GM12878 (cell line): ENCODE data around the gene SLC25A11. TPM values are rescaled to one million over a fixed set of nuclear protein-coding genes. Genes with fewer than 3 reads are reported as not detected.

ENCODE experiments used
- ATAC-seq: fragments of 200-7000 bp; cut with Tn5 transposase; 3 replicates; pipeline ENCODE4 v1.9.1; 2020; ENCODE audit warnings: mild to moderate bottlenecking, moderate library complexity
- BruUV-seq: library from RNA; stranded (reverse); fragments of 400-500 nt; replicated peaks from 2 replicates; lab custom pipeline; 2021; lab: Mats Ljungman, UMichigan
- CTCF ChIA-PET: fragments of 300-600 bp; sonication (Branson Sonifier 250); formaldehyde crosslinking; extraction: SDS; loops from one replicate; lab custom pipeline; 2021; ENCODE audit warnings: inconsistent platforms; lab: Yijun Ruan, JAX
- POLR2A ChIA-PET: fragments of 350-600 bp; formaldehyde crosslinking; extraction: SDS; loops from one replicate; lab custom pipeline; 2021; ENCODE audit warnings: inconsistent platforms; lab: Charles Lee
- RAD21 ChIA-PET: fragments of 300-600 bp; sonication (Branson Sonifier 250); formaldehyde crosslinking; loops from one replicate; lab custom pipeline; 2023; ENCODE audit warnings: antibody characterized with exemption; ENCODE audit not compliant: unreplicated experiment; lab: Charles Lee
- SMC1A ChIA-PET: fragments of 300-600 bp; sonication (Branson Sonifier 250); formaldehyde crosslinking; loops from one replicate; lab custom pipeline; 2023; ENCODE audit not compliant: unreplicated experiment, uncharacterized antibody; lab: Charles Lee
- DNase-seq: peaks from one replicate; pipeline ENCODE4 v3.0.0-alpha.2; 2011; ENCODE audit warnings: low read depth, low spot score
- FAIRE-seq: peaks from 3 replicates; lab custom pipeline; 2011; peaks lifted over from hg19 to GRCh38; lab: Jason Lieb, UNC
- H2AFZ ChIP-seq: 2 replicates; pipeline ENCODE4 v1.6.0; 2011; ENCODE audit warnings: low read depth, low read length, control low read depth; ENCODE audit not compliant: control insufficient read depth
- H3K27ac ChIP-seq: 2 replicates; pipeline ENCODE4 v1.5.1; 2011; ENCODE audit warnings: control low read depth; ENCODE audit not compliant: control insufficient read depth, insufficient read depth
- H3K27me3 ChIP-seq, 2 experiments: replicated peaks in 1 of 2; 2 replicates each; pipeline versions ENCODE4 v1.6.0 to v1.6.1; 2011; ENCODE audit warnings: low read length in 1 of 2; ENCODE audit not compliant: control insufficient read depth in 2 of 2, insufficient read depth in 2 of 2
- H3K36me3 ChIP-seq, 2 experiments: 2 replicates each; pipeline ENCODE4 v1.5.1; 2011; ENCODE audit warnings: low read length in 1 of 2; ENCODE audit not compliant: control insufficient read depth in 2 of 2, insufficient read depth in 2 of 2
- H3K4me1 ChIP-seq: 2 replicates; pipeline ENCODE4 v1.6.1; 2011; ENCODE audit warnings: mild to moderate bottlenecking, low read length, moderate library complexity, mixed read lengths; ENCODE audit not compliant: control insufficient read depth, insufficient read depth
- H3K4me2 ChIP-seq: 2 replicates; pipeline ENCODE4 v1.6.0; 2011; ENCODE audit warnings: control low read depth; ENCODE audit not compliant: control insufficient read depth, insufficient read depth
- H3K4me3 ChIP-seq: fragments of 200-600 bp; sonication (generic); 2 replicates; pipeline ENCODE4 v1.5.1; 2016
- H3K79me2 ChIP-seq: 2 replicates; pipeline ENCODE4 v1.6.0; 2011; ENCODE audit warnings: low read length; ENCODE audit not compliant: control insufficient read depth, insufficient read depth
- H3K9ac ChIP-seq: 2 replicates; pipeline ENCODE4 v1.8.0; 2011; ENCODE audit warnings: low read length, control low read depth, mixed read lengths; ENCODE audit not compliant: control insufficient read depth, insufficient read depth
- H3K9me3 ChIP-seq: replicated peaks from 3 replicates; pipeline ENCODE4 v1.5.1; 2011; ENCODE audit warnings: mild to moderate bottlenecking, low read length; ENCODE audit not compliant: control insufficient read depth, insufficient read depth
- H4K20me1 ChIP-seq: 2 replicates; pipeline ENCODE4 v1.6.0; 2011; ENCODE audit not compliant: control insufficient read depth, insufficient read depth
- CREB1 ChIP-seq: IDR thresholded peaks from 2 replicates; pipeline ENCODE4 v1.6.1; 2012; ENCODE audit warnings: low read depth, mild to moderate bottlenecking, inconsistent platforms
- CUX1 ChIP-seq: IDR thresholded peaks from 2 replicates; pipeline ENCODE4 v1.6.1; 2012; ENCODE audit warnings: improper control_type of control experiment, low read depth, low read length; ENCODE audit not compliant: insufficient replicate concordance
- E2F8 ChIP-seq: fragments of 450-650 bp; IDR thresholded peaks from 2 replicates; pipeline ENCODE4 v1.6.1; 2018; ENCODE audit warnings: mild to moderate bottlenecking, low read depth, moderate library complexity; ENCODE audit not compliant: partially characterized antibody
- KDM1A ChIP-seq: fragments of 200-600 bp; sonication (generic); IDR thresholded peaks from 2 replicates; pipeline ENCODE4 v1.6.1; 2016; ENCODE audit warnings: borderline replicate concordance
- PAX5 ChIP-seq: IDR thresholded peaks from 2 replicates; pipeline ENCODE4 v1.6.1; 2011; ENCODE audit warnings: low read depth, low read length, borderline replicate concordance
- SRF ChIP-seq, 2 experiments: IDR thresholded peaks; 2 replicates each; pipeline ENCODE4 v1.6.1; 2011; ENCODE audit warnings: low read depth in 2 of 2, low read length in 2 of 2, mild to moderate bottlenecking in 1 of 2, moderate library complexity in 1 of 2
- TBL1XR1 ChIP-seq: IDR thresholded peaks from 2 replicates; pipeline ENCODE4 v1.6.1; 2012; ENCODE audit warnings: low read depth, low read length, improper control_type of control experiment
- ZNF592 ChIP-seq: fragments of 450-650 bp; IDR thresholded peaks from 2 replicates; pipeline ENCODE4 v1.6.1; 2017; ENCODE audit warnings: mild to moderate bottlenecking, moderate library complexity
- WGBS: methylation state at CpG from one replicate; pipeline ENCODE4 v1.1.6; 2016; ENCODE audit warnings: low lambda C conversion rate; ENCODE audit not compliant: insufficient replicate concordance, insufficient coverage; ENCODE audit errors: missing lambda C conversion rate; 5-methylcytosine and 5-hydroxymethylcytosine counted together
- in situ Hi-C: fragments of 300-500 bp; cut with MboI; formaldehyde crosslinking; loops from 9 replicates; pipeline ENCODE4 v1.14.3; 2018; ENCODE audit warnings: mixed read lengths
- intact Hi-C: fragments of 100-400 bp; cut with micrococcal nuclease; formaldehyde crosslinking; loops from one replicate; pipeline ENCODE4 v1.14.2; 2022; ENCODE audit not compliant: unreplicated experiment
- polyA plus RNA-seq, 11 experiments: library from polyadenylated mRNA; depleted of rRNA in 4 of 11; unstranded in 6 of 11; stranded (reverse) in 5 of 11; fragments of >200 nt; fragmentation: Nextera tagmentation in 4 of 11; fragmentation: Illumina TruSeq in 1 of 11; extraction: Ambion mirVana in 4 of 11; extraction: Trizol in 1 of 11; gene quantifications; 1 replicate in 1 of 11; 2 replicates in 10 of 11; pipeline versions ENCODE4 v1.2.1 to v1.2.3, GENCODE V29; 2011 to 2016; ENCODE audit warnings: inconsistent platforms in 2 of 11, missing spikeins in 2 of 11, low read depth in 1 of 11
- total RNA-seq, 4 experiments: library from RNA; depleted of rRNA in 3 of 4; stranded (reverse); fragments of >200 nt in 3 of 4; fragmentation: Illumina TruSeq in 1 of 4; extraction: Trizol in 1 of 4; gene quantifications; 2 replicates each; pipeline versions ENCODE4 v1.2.1 to v1.2.3, GENCODE V29; 2013 to 2021

The SLC25A11 gene
- total and polyA plus RNA-seq, 10 of the 15 experiments (the other 5 are each of a cell fraction or from before 2014, with no cell fraction given) = 5.8 to 142 (median 65.0) TPM

- ChIA-PET SMC1A (interaction anchor here (0.8 kb wide), 1 partner anchor 9 kb away, joined by 4 read pairs; no protein-coding TSS in a partner anchor), RAD21 (interaction anchor here (0.5 to 0.9 kb wide), 2 partner anchors 22 to 159 kb away, joined by 3 read pairs; no protein-coding TSS in a partner anchor), POLR2A (interaction anchor here (0.5 to 0.6 kb wide), 3 partner anchors 9 to 144 kb away, joined by 3 to 6 read pairs (median 3); no protein-coding TSS in a partner anchor), CTCF (interaction anchor here (1.0 to 1.3 kb wide), 3 partner anchors 12 to 332 kb away, joined by 3 read pairs; partner anchors contain the start of gene SLC25A11)
- Histone ChIP-seq H3K79me2 (no peaks in the 10 kb centered on the region), H3K4me3 (peak within 1 kb of the TSS; percentile 35; the same call in 1 of the 2 replicates), H2AFZ (peak within 1 kb of the TSS; percentile 71), H4K20me1 (no peaks in the 10 kb centered on the region), H3K4me2 (peak within 1 kb of the TSS; percentile 91), H3K4me1 (peaks cover 20% of the 10 kb centered on the region), H3K9ac (peak within 1 kb of the TSS; percentile 29), H3K9me3 (no peaks in the 10 kb centered on the region; the same call in 2 of the 3 replicates), H3K27me3 (no peaks in the 10 kb centered on the region; a peak in 1 of 4 replicates), H3K36me3 (peaks cover 0 to 9% of the 10 kb centered on the region in 2 experiments; a peak in 3 of 4 replicates), H3K27ac (no peak within 1 kb of the TSS)
- in situ Hi-C loops = no loop called here
- DNase-seq (no peak), FAIRE-seq (no peak), ATAC-seq (peak; percentile 39)
- intact Hi-C loops = loop anchor here (5.0 kb wide), 1 partner anchor 167 kb away; the partner anchor contains the start of gene MED11
- WGBS = 13% methylated on average over 52 of the region's 60 CpGs
- no TSS peak for BruUV-seq
- no peak for TF ChIP-seq KDM1A
- TF ChIP-seq PAX5 = no peak
- no peak for TF ChIP-seq SRF (IDR thresholded peaks at IDR 0.05; ENCODE audit: low read depth in 2 of 2, low read length in 2 of 2)
- no peak for TF ChIP-seq E2F8
- TF ChIP-seq CREB1 = peak; percentile 98
- no peak for TF ChIP-seq CUX1
- no peak for TF ChIP-seq TBL1XR1
- TF ChIP-seq ZNF592 = no peak
These were observed 40.3 kb downstream of the SLC25A11 start, which contains the start of gene C17orf107 for GRCh38 chr17:4899341-4900230. Gene C17orf107, plus strand, starts transcription at chr17:4899536. Its CDS starts 227 bp downstream, at chr17:4899763.
